Heart left ventricle (tissue), 13 donors: Measurements from ENCODE around the gene VHLL.

Experiments used
- POLR2A ChIP-seq, 2 donors: fragments of 450-650 bp; IDR thresholded peaks; one replicate each; pipeline ENCODE4 v1.6.1; 2017; ENCODE audit warnings: antibody characterized with exemption in 2 of 2, mild to moderate bottlenecking in 2 of 2, moderate library complexity in 2 of 2
- TF ChIP-seq, protein P1 (sequence below), 12 donors: fragments of 200-600 bp; sonication (generic) in 4 of 12; IDR thresholded peaks; one replicate each; pipeline versions ENCODE4 v1.5.0 to v1.8.0; 2018 to 2022; ENCODE audit warnings: antibody characterized with exemption in 12 of 12, mild to moderate bottlenecking in 5 of 12
- donor health status: ischemic (EF 13 %, LVEDD 7.1; RV severe dilation, severe dysfunction).
- donor health status: DM: no; HTN: yes; CAD: no.
- donor health status: DM: no; HTN: no; CAD: no.
- donor health status: ischemic (EF 25% LVEDD 6.9; RV normal size, moderate dysfunction).
- donor health status: ischemic (EF 25% LVEDD 5.7; RV mildly dilated, moderate dysfunction).
- donor health status: ischemic (EF 35%, LVEDD 5.7; RV mildly dilated, moderate dysfunction).
- donor health status: nonischemic (EF 11% LVEDD 7.7; RV severe dilation, severe dysfunction).
- donor health status: DM: yes; HTN: yes; CAD: no.
- donor health status: PGD.
- donor health status: ischemic (EF 29% LVEDD 5.4; RV normal size, mild dysfunction).
- donor health status: nonischemic (EF 23%, LVEDD 6.1; RV moderate dilation, normal function).

DNA sequence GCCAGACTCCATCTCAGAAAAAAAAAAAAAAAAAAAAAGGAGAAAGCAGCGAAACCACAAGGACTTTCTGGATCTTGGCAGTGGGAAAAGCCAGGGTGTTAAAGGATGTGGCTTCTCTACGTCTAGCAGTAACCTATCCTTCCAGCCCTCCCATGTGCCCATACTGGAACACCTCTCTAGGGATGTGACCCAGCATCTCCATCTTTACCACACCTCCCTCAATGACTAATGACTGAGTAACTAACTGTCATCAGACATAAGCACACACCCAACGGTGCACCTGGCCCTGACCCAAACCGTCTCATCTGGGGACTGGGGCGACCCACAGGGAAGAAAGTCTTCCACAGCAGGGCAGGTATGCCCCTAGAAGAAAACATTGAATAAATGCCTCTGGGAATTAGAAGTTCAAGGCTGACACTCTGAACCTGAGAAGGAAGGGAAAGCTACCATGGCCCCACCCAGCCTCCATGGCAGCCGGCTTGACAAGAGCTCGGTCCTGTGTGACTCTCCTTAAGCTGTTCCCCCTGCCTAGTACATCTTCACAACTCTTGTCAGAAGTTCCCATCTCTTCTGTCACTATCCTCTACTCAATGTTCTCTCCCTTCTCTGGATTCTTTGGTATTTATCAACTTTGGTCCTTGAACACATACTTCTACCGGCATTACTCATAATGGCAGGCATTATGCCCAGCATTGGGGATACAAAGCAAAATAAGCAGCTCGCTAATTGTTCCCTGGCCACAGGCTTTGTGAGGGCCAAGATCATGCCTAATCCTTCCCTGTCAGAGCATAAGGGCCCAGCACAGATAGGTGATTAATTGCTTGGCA, 36.4 kb downstream of the VHLL start:
- TF ChIP-seq, protein P1, sequence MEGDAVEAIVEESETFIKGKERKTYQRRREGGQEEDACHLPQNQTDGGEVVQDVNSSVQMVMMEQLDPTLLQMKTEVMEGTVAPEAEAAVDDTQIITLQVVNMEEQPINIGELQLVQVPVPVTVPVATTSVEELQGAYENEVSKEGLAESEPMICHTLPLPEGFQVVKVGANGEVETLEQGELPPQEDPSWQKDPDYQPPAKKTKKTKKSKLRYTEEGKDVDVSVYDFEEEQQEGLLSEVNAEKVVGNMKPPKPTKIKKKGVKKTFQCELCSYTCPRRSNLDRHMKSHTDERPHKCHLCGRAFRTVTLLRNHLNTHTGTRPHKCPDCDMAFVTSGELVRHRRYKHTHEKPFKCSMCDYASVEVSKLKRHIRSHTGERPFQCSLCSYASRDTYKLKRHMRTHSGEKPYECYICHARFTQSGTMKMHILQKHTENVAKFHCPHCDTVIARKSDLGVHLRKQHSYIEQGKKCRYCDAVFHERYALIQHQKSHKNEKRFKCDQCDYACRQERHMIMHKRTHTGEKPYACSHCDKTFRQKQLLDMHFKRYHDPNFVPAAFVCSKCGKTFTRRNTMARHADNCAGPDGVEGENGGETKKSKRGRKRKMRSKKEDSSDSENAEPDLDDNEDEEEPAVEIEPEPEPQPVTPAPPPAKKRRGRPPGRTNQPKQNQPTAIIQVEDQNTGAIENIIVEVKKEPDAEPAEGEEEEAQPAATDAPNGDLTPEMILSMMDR (IDR thresholded peaks at IDR 0.05) = no peak
- TF ChIP-seq POLR2A (IDR thresholded peaks at IDR 0.05) = no peak
